Ovary (tissue), 3 donors: Measurements from ENCODE around the gene PLXNA4.

Experiments
- CTCF ChIP-seq, 3 donors: fragments of 450-650 bp in 2 of 3; fragments of 200-600 bp in 1 of 3; IDR thresholded peaks; one replicate each; pipeline versions ENCODE4 v1.5.1 to v1.8.0; 2016 to 2022; ENCODE audit warnings: antibody characterized with exemption in 3 of 3, mild to moderate bottlenecking in 1 of 3
- POLR2A ChIP-seq: fragments of 450-650 bp; IDR thresholded peaks from one replicate; pipeline ENCODE4 v1.6.1; 2017; ENCODE audit warnings: antibody characterized with exemption, mild to moderate bottlenecking, moderate library complexity
- donor health status: DM: no; HTN: no; CAD: no.

DNA sequence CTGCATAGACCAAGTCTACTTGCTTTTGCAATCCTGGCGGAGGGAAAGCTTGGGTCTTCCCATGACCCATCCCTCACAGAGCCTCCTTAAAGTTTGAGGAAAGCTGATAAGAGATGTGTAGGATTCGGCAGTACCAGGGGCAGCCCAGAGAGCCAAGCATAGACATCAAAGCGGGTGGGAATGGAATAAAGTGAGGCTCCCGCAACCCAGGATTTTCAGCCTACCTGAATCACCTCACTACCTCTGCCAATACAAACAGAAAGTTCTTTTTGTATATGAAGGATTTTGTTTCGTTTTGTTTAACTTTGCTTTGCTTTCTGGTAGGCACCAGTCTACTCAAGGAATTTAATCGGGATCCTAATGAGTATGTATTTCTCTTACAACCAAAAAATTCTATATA is 451.7 kb downstream of the PLXNA4 start:
- TF ChIP-seq POLR2A (no peak), CTCF (IDR thresholded peaks at IDR 0.05) (no peak)
